IPS-18a (cell line): ENCODE measurements around the gene ARHGAP26.

Experiments used
- H3K27ac ChIP-seq: one replicate; pipeline ENCODE4 v1.5.1; 2013; ENCODE audit warnings: low read length
- H3K27me3 ChIP-seq: one replicate; pipeline ENCODE4 v1.6.1; 2013; ENCODE audit warnings: mild to moderate bottlenecking, low read length; ENCODE audit not compliant: control insufficient read depth, insufficient read depth
- H3K36me3 ChIP-seq: one replicate; pipeline ENCODE4 v1.6.1; 2013; ENCODE audit warnings: low read depth, low read length; ENCODE audit not compliant: control insufficient read depth
- H3K4me1 ChIP-seq: one replicate; pipeline ENCODE4 v1.6.1; 2013; ENCODE audit warnings: low read depth, low read length; ENCODE audit not compliant: control insufficient read depth
- H3K4me3 ChIP-seq: one replicate; pipeline ENCODE4 v1.5.1; 2013; ENCODE audit warnings: low read length
- H3K9ac ChIP-seq: one replicate; pipeline ENCODE4 v1.6.1; 2013; ENCODE audit warnings: mild to moderate bottlenecking, low read length, moderate library complexity
- H3K9me3 ChIP-seq: one replicate; pipeline ENCODE4 v1.6.1; 2013; ENCODE audit warnings: low read depth, low read length; ENCODE audit not compliant: control insufficient read depth

Gene ARHGAP26

DNA sequence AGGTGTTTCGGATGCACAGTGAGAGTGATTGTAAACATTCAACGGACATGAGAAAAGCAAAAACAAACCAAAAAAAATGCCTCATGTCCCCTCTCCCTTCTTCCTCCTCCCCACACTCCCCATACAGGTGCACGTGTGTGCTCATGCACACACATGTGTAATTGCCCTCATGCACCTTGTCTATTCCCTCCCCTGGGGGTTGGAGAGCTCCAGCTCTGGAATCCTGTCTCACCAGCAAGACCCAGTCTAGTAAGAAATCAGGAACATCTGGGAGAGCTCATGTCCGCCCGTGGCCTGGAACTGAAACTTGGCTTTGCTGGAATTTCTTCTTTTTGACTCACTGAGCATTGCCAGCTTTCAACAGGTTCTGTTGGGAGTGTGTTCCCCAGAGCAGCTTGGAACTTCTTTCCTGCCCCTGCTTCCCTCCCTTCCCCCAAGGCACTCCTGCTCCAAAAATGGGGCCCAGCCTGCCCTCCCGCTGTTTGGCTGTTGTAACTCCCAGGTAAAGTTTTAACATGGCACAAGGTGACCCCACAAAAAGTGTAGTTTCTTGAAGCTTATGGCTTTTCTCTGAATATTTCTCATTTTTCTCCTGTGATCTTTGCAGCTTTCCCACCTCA is 443.2 kb downstream of the ARHGAP26 start:
- no peak overlapping the region for H3K9ac ChIP-seq
- no peaks in the 10 kb centered on the region for H3K36me3 ChIP-seq
- no peaks in the 10 kb centered on the region for H3K9me3 ChIP-seq
- H3K4me1 ChIP-seq, result peaks cover 11% of the 10 kb centered on the region
- no peak overlapping the region for H3K27ac ChIP-seq
- no peaks in the 10 kb centered on the region for H3K27me3 ChIP-seq
- no peak overlapping the region for H3K4me3 ChIP-seq

DNA sequence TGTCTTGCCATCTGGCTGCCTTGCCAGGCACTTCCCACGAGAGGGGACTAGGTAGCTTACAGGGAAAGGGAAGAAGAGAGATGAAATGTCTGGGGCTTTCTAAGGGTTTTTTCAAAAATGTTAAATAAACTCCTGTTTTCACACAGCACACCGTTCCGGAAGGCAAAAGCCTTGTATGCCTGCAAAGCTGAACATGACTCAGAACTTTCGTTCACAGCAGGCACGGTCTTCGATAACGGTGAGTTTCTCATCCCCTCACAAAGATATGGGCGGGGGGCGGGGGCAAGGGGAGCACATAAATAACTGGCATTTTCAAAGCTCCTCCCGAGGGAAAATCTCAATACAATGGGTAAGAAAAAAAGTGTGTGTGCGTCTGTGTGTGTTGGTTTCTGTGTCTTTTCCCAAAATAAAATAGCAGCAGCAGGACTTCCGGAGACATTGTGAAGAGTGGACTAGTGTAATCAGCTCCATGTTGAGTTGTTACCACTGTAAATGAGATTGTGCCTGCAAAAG is 443.7 kb downstream of the ARHGAP26 start:
- Histone ChIP-seq H3K36me3 (no peaks in the 10 kb centered on the region), H3K4me3 (no peak overlapping the region), H3K9me3 (no peaks in the 10 kb centered on the region), H3K4me1 (peaks cover 11% of the 10 kb centered on the region), H3K27me3 (no peaks in the 10 kb centered on the region), H3K9ac (no peak overlapping the region), H3K27ac (no peak overlapping the region)

GRCh38 chr5:143214458-143214857 is 444.3 kb downstream of the ARHGAP26 start:
- H3K27me3 ChIP-seq, result no peaks in the 10 kb centered on the region
- H3K9me3 ChIP-seq, result no peaks in the 10 kb centered on the region
- peaks cover 11% of the 10 kb centered on the region for H3K4me1 ChIP-seq
- no peaks in the 10 kb centered on the region for H3K36me3 ChIP-seq
- no peak overlapping the region for H3K9ac ChIP-seq
- H3K4me3 ChIP-seq, result no peak overlapping the region
- no peak overlapping the region for H3K27ac ChIP-seq

DNA sequence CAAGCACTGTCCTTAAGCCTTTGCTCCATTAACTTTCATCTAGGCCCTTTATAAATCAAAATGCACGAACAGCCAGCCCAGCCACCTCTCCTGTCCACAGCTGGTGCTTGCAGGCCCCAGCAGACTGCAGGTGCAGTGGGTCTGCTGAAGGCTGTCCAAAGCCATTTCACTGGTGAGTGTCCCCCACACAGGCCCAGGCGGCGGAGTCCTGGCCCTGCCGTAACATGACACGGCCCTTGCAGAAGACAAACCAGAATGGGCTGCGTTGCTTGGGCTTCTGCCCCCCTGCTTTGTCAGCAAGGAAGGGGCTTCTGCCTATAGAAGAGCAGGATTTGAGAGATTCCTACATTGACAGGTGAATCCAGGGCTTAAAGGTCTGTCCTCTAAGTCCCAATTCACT is 444.7 kb downstream of the ARHGAP26 start:
- Histone ChIP-seq H3K4me3 (no peak overlapping the region), H3K4me1 (peaks cover 11% of the 10 kb centered on the region), H3K27ac (no peak overlapping the region)

DNA sequence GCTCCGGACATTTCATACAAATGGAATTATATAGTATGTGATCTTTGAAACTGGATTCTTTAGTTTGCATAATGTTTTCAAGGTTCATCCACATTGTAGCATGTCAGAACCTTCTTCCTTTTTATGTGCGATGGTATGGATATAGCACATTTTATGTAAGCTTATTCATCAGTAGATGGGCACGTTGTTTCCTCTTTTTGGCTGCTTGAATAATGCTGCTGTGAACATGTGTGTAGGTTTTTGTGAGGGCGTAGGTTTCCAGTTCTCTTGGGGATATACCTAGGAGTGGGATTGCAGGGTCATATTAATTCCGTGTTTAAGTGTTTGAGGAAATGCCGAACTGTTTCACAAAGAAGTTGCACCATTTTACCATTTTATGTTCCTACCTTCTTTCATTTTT is 445.5 kb downstream of the ARHGAP26 start:
- Histone ChIP-seq H3K4me3 (no peak overlapping the region), H3K27ac (no peak overlapping the region), H3K4me1 (peaks cover 11% of the 10 kb centered on the region), H3K9me3 (no peaks in the 10 kb centered on the region), H3K36me3 (no peaks in the 10 kb centered on the region), H3K9ac (no peak overlapping the region), H3K27me3 (no peaks in the 10 kb centered on the region)

More for the DNA sequence above, 444.7 kb downstream of the ARHGAP26 start:
- no peak overlapping the region for H3K9ac ChIP-seq
- no peaks in the 10 kb centered on the region for H3K9me3 ChIP-seq
- no peaks in the 10 kb centered on the region for H3K36me3 ChIP-seq
- H3K27me3 ChIP-seq, result no peaks in the 10 kb centered on the region

GRCh38 chr5:143216211-143216610 is 446.0 kb downstream of the ARHGAP26 start:
- no peaks in the 10 kb centered on the region for H3K27me3 ChIP-seq
- no peak overlapping the region for H3K9ac ChIP-seq
- no peak overlapping the region for H3K27ac ChIP-seq
- H3K4me3 ChIP-seq, result no peak overlapping the region
- peaks cover 11% of the 10 kb centered on the region for H3K4me1 ChIP-seq
- H3K36me3 ChIP-seq, result no peaks in the 10 kb centered on the region
- no peaks in the 10 kb centered on the region for H3K9me3 ChIP-seq

- H3K27ac ChIP-seq, result no peak overlapping the region
- no peaks in the 10 kb centered on the region for H3K36me3 ChIP-seq
- peaks cover 11% of the 10 kb centered on the region for H3K4me1 ChIP-seq
- H3K9me3 ChIP-seq, result no peaks in the 10 kb centered on the region
- no peak overlapping the region for H3K4me3 ChIP-seq
- H3K27me3 ChIP-seq, result no peaks in the 10 kb centered on the region
- no peak overlapping the region for H3K9ac ChIP-seq
Measured at GRCh38 chr5:143217065-143217803, 447.1 kb downstream of the ARHGAP26 start.

DNA sequence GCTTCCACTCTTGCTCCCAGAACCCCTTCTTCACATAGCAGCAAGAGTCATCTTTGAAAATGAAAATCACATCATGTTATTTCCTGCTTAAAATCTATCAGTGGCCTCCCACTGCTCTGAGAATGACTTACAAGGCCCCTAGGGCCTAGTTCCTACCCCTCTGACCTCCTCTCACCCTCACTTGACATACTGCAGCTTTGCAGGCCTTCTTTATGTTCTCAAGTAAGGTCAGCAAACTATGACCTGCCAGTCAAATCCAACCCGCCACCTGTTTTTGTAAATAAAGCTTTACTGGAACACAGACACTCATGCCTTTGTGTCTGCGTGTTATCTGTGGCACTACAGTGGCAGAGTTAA is 447.6 kb downstream of the ARHGAP26 start:
- H3K9ac ChIP-seq, result no peak overlapping the region
- no peak overlapping the region for H3K27ac ChIP-seq
- no peaks in the 10 kb centered on the region for H3K9me3 ChIP-seq
- no peaks in the 10 kb centered on the region for H3K27me3 ChIP-seq
- no peaks in the 10 kb centered on the region for H3K36me3 ChIP-seq
- H3K4me3 ChIP-seq, result no peak overlapping the region
- peaks cover 11% of the 10 kb centered on the region for H3K4me1 ChIP-seq

GRCh38 chr5:143218517-143219170 is 448.5 kb downstream of the ARHGAP26 start:
- no peaks in the 10 kb centered on the region for H3K36me3 ChIP-seq
- H3K9me3 ChIP-seq, result no peaks in the 10 kb centered on the region
- no peak overlapping the region for H3K9ac ChIP-seq
- H3K27ac ChIP-seq, result no peak overlapping the region
- no peak overlapping the region for H3K4me3 ChIP-seq
- no peaks in the 10 kb centered on the region for H3K27me3 ChIP-seq
- H3K4me1 ChIP-seq, result peaks cover 5% of the 10 kb centered on the region

DNA sequence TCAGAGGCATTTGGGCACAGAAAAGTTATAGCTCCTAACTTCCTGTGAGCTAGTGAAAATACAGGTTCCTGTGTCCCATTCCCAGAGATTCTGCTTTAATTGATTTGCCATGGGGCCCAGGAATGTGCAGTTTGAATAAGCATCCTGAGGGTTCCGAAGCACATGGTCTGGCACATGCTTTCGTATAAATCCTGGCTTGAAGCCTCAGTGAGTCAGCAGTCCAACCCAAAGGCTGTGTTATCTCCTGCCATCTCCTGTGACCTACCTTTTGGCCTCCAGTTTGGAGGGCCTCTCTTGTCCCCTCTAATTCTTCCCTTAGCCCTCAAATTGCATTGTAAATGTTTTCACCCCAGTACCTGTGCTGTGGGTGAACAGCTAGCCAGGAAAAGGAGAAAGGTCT is 449.5 kb downstream of the ARHGAP26 start:
- Histone ChIP-seq H3K4me1 (no peaks in the 10 kb centered on the region), H3K27me3 (no peaks in the 10 kb centered on the region), H3K9me3 (no peaks in the 10 kb centered on the region), H3K4me3 (no peak overlapping the region), H3K9ac (no peak overlapping the region), H3K36me3 (no peaks in the 10 kb centered on the region), H3K27ac (no peak overlapping the region)

- H3K27ac ChIP-seq, result no peak overlapping the region
- no peaks in the 10 kb centered on the region for H3K9me3 ChIP-seq
- no peak overlapping the region for H3K4me3 ChIP-seq
- H3K9ac ChIP-seq, result no peak overlapping the region
- H3K27me3 ChIP-seq, result no peaks in the 10 kb centered on the region
- no peaks in the 10 kb centered on the region for H3K4me1 ChIP-seq
- H3K36me3 ChIP-seq, result no peaks in the 10 kb centered on the region
Measured at GRCh38 chr5:143220748-143221251, 450.6 kb downstream of the ARHGAP26 start.
